ENCODE data around the gene TTLL10. TPM values are rescaled to one million over a fixed set of nuclear protein-coding genes. Genes with fewer than 3 reads are reported as not detected.

The TTLL10 gene
- polyA plus RNA-seq, 1 donor from 2014 or later = not detected

DNA sequence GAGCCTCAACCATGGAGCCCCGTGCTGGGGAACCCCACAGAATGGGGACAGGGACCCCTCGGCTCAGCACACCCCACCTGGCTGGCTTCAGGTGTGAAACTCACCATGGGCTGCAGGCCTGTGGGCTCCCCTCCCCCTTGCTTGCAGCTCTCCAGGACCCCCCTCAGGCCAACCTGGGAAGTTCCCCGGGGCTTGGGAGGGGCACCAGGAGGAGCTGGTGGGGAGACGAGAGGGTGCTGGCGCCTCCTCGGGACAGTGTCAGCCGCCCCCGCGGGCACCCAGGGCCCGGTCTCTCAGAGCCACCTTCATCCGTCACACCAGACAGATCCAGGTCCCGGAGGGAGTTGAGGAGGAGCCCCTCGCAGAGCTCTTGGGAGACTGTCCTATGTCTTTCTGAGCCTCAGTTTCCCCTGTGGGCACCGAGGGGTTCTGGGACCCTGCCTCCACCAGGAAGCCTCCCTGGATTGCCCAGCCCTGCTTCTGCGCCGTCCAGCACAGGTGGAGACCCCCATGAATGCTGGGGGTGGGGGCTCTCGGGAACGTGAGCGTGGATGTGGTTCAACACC is 33.4 kb downstream of the TTLL10 start:
- no peak overlapping the region for H3K27ac ChIP-seq (ENCODE audit: low read length)

DNA sequence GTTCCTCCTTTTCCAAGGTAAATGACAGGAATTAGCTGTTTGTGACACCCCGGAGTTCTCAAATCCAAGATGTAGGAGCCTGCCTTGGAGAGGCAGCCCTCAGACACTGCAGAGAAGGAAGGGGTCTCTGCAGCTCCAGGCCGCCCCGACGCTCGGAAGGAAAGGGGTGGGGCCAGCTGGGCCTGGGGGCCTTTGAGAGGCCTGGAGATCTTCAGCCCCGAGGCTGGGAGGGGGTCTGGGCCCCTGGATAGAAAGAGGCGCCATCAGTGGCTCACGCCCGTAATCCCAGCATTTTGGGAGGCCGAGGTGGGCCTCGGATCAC is 33.9 kb downstream of the TTLL10 start:
- H3K9me3 ChIP-seq (ENCODE audit: low read length) = no peaks in the 10 kb centered on the region
- no peak overlapping the region for H3K9ac ChIP-seq (ENCODE audit: low read length)
- H3K9me2 ChIP-seq (ENCODE audit: insufficient read depth, low read length) = no peaks in the 10 kb centered on the region
- H3K36me3 ChIP-seq (ENCODE audit: insufficient read depth, low read length) = no peaks in the 10 kb centered on the region
- no peak overlapping the region for H3K4me3 ChIP-seq (ENCODE audit: low read length)
- H3K27me3 ChIP-seq (ENCODE audit: insufficient read depth, low read depth, low read length) = peaks cover 23% of the 10 kb centered on the region
- no peaks in the 10 kb centered on the region for H3F3A ChIP-seq (ENCODE audit: insufficient read depth, low read length, poor library complexity, severe bottlenecking)
- no peak for TF ChIP-seq EZH2 (IDR thresholded peaks at IDR 0.05; ENCODE audit: borderline replicate concordance, insufficient read depth, low read length, poor library complexity, severe bottlenecking)
- TF ChIP-seq, protein P1, sequence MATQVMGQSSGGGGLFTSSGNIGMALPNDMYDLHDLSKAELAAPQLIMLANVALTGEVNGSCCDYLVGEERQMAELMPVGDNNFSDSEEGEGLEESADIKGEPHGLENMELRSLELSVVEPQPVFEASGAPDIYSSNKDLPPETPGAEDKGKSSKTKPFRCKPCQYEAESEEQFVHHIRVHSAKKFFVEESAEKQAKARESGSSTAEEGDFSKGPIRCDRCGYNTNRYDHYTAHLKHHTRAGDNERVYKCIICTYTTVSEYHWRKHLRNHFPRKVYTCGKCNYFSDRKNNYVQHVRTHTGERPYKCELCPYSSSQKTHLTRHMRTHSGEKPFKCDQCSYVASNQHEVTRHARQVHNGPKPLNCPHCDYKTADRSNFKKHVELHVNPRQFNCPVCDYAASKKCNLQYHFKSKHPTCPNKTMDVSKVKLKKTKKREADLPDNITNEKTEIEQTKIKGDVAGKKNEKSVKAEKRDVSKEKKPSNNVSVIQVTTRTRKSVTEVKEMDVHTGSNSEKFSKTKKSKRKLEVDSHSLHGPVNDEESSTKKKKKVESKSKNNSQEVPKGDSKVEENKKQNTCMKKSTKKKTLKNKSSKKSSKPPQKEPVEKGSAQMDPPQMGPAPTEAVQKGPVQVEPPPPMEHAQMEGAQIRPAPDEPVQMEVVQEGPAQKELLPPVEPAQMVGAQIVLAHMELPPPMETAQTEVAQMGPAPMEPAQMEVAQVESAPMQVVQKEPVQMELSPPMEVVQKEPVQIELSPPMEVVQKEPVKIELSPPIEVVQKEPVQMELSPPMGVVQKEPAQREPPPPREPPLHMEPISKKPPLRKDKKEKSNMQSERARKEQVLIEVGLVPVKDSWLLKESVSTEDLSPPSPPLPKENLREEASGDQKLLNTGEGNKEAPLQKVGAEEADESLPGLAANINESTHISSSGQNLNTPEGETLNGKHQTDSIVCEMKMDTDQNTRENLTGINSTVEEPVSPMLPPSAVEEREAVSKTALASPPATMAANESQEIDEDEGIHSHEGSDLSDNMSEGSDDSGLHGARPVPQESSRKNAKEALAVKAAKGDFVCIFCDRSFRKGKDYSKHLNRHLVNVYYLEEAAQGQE (IDR thresholded peaks at IDR 0.05; ENCODE audit: borderline replicate concordance) = no peak
- TF ChIP-seq SMC3 (conservative IDR thresholded peaks at IDR 0.05; ENCODE audit: poor library complexity) = no peak
- TF ChIP-seq TAF1 (IDR thresholded peaks at IDR 0.05; ENCODE audit: low read depth) = no peak
- H4K20me1 ChIP-seq (ENCODE audit: insufficient read depth) = no peaks in the 10 kb centered on the region
- no peak overlapping the region for H2AFZ ChIP-seq (ENCODE audit: low read depth, low read length)
- H3K4me2 ChIP-seq (ENCODE audit: low read length) = no peak overlapping the region
- H3K79me2 ChIP-seq (replicated peaks; ENCODE audit: insufficient read depth, low read length) = no peaks in the 10 kb centered on the region
- no peak overlapping the region for H3K27ac ChIP-seq (ENCODE audit: low read length)

More for the DNA sequence above, 33.4 kb downstream of the TTLL10 start:
- Histone ChIP-seq H3K36me3 (ENCODE audit: insufficient read depth, low read length) (no peaks in the 10 kb centered on the region), H3F3A (ENCODE audit: insufficient read depth, low read length, poor library complexity, severe bottlenecking) (no peaks in the 10 kb centered on the region), H2AFZ (ENCODE audit: low read depth, low read length) (no peak overlapping the region), H3K4me2 (ENCODE audit: low read length) (no peak overlapping the region), H3K9me3 (ENCODE audit: low read length) (no peaks in the 10 kb centered on the region), H4K20me1 (ENCODE audit: insufficient read depth) (no peaks in the 10 kb centered on the region), H3K4me3 (ENCODE audit: low read length) (no peak overlapping the region), H3K9ac (ENCODE audit: low read length) (no peak overlapping the region), H3K79me2 (replicated peaks; ENCODE audit: insufficient read depth, low read length) (no peaks in the 10 kb centered on the region), H3K9me2 (ENCODE audit: insufficient read depth, low read length) (no peaks in the 10 kb centered on the region), H3K27me3 (ENCODE audit: insufficient read depth, low read depth, low read length) (peaks cover 23% of the 10 kb centered on the region)
- TF ChIP-seq, protein P1 (IDR thresholded peaks at IDR 0.05; ENCODE audit: borderline replicate concordance) = no peak
- TF ChIP-seq SMC3 (conservative IDR thresholded peaks at IDR 0.05; ENCODE audit: poor library complexity) (no peak), EZH2 (IDR thresholded peaks at IDR 0.05; ENCODE audit: borderline replicate concordance, insufficient read depth, low read length, poor library complexity, severe bottlenecking) (no peak), MXI1 (conservative IDR thresholded peaks at IDR 0.05; ENCODE audit: poor library complexity, severe bottlenecking) (no peak), EP300 (conservative IDR thresholded peaks at IDR 0.05; ENCODE audit: poor library complexity, severe bottlenecking) (no peak), POLR2AphosphoS5 (IDR thresholded peaks at IDR 0.05) (no peak), RAD21 (conservative IDR thresholded peaks at IDR 0.05) (no peak)
